GM19239 (cell line): Measurements from ENCODE around the gene ZDHHC17.
"Not testable (repeated sequence)": the region's sequence is repeated elsewhere in the genome, so short reads cannot be mapped to it uniquely, and the experiment has no call there.

Experiments used
- DNase-seq: peaks from one replicate; pipeline ENCODE4 v3.0.0; 2011; ENCODE audit warnings: low spot score; ENCODE audit not compliant: insufficient read length
- FAIRE-seq: peaks from 2 replicates; lab custom pipeline; 2011; peaks lifted over from hg19 to GRCh38; lab: Jason Lieb, UNC

The ZDHHC17 gene

GRCh38 chr12:76764856-76765255 is 941 bp downstream of the ZDHHC17 start:
- FAIRE-seq (no peak), DNase-seq (no peak)

- DNase-seq (no peak), FAIRE-seq (no peak)
Measured at GRCh38 chr12:76765598-76765997, 1.7 kb downstream of the ZDHHC17 start.

- FAIRE-seq (no peak), DNase-seq (no peak)
Measured at GRCh38 chr12:76766161-76766560, 2.2 kb downstream of the ZDHHC17 start.

- no peak for DNase-seq
- no peak for FAIRE-seq
Measured at GRCh38 chr12:76768576-76768975, 4.7 kb downstream of the ZDHHC17 start.

- peak; percentile 43 for DNase-seq
- peak; percentile 91 for FAIRE-seq
Measured at GRCh38 chr12:76777765-76778216, 13.9 kb downstream of the ZDHHC17 start.

- FAIRE-seq (no peak), DNase-seq (no peak)
Measured at GRCh38 chr12:76778364-76778763, 14.4 kb downstream of the ZDHHC17 start.

- DNase-seq, FAIRE-seq: not testable (repeated sequence)
Measured at GRCh38 chr12:76779310-76779709, 15.4 kb downstream of the ZDHHC17 start.

GRCh38 chr12:76781321-76781720 is 17.4 kb downstream of the ZDHHC17 start:
- FAIRE-seq: no peak

GRCh38 chr12:76782526-76782925 is 18.6 kb downstream of the ZDHHC17 start:
- no peak for DNase-seq
- FAIRE-seq: no peak

More at GRCh38 chr12:76781321-76781720, 17.4 kb downstream of the ZDHHC17 start:
- DNase-seq: no peak

GRCh38 chr12:76784600-76785051 is 20.7 kb downstream of the ZDHHC17 start:
- no peak for DNase-seq
- FAIRE-seq: no peak

GRCh38 chr12:76785407-76785806 is 21.5 kb downstream of the ZDHHC17 start:
- DNase-seq (no peak), FAIRE-seq (no peak)

- DNase-seq (no peak), FAIRE-seq (no peak)
Measured at GRCh38 chr12:76786986-76787385, 23.1 kb downstream of the ZDHHC17 start.

GRCh38 chr12:76787689-76788088 is 23.8 kb downstream of the ZDHHC17 start:
- no peak for FAIRE-seq
- no peak for DNase-seq

GRCh38 chr12:76789335-76790050 is 25.6 kb downstream of the ZDHHC17 start:
- no peak for DNase-seq
- FAIRE-seq: no peak

- FAIRE-seq: peak; percentile 86
- DNase-seq: peak; percentile 8
Measured at GRCh38 chr12:76790564-76791552, 26.9 kb downstream of the ZDHHC17 start.

GRCh38 chr12:76792828-76793227 is 28.9 kb downstream of the ZDHHC17 start:
- FAIRE-seq (no peak), DNase-seq (no peak)

- FAIRE-seq (no peak), DNase-seq (no peak)
Measured at GRCh38 chr12:76798864-76799263, 34.9 kb downstream of the ZDHHC17 start.

GRCh38 chr12:76799362-76799761 is 35.4 kb downstream of the ZDHHC17 start:
- DNase-seq (no peak), FAIRE-seq (peak; percentile 21)

- no peak for FAIRE-seq
- no peak for DNase-seq
Measured at GRCh38 chr12:76802060-76802459, 38.1 kb downstream of the ZDHHC17 start.

- FAIRE-seq (no peak), DNase-seq (no peak)
Measured at GRCh38 chr12:76804435-76804976, 40.6 kb downstream of the ZDHHC17 start.
